SK-N-SH (cell line): ENCODE data around the gene ARMC3.

Experiments
- CTCF ChIP-seq: fragments of 200-600 bp; sonication (generic); IDR thresholded peaks from 2 replicates; pipeline ENCODE4 v1.6.1; 2017; ENCODE audit warnings: antibody characterized with exemption, mild to moderate bottlenecking, moderate library complexity
- FOXJ3 ChIP-seq: sonication (generic); formaldehyde crosslinking; IDR thresholded peaks from 2 replicates; pipeline ENCODE4 v1.5.1; 2020; ENCODE audit warnings: mild to moderate bottlenecking, missing genetic modification reagents
- JUND ChIP-seq: IDR thresholded peaks from 2 replicates; pipeline ENCODE4 v1.4.0; 2012
- RAD21 ChIP-seq: IDR thresholded peaks from 2 replicates; pipeline ENCODE4 v1.6.1; 2012; ENCODE audit warnings: mild to moderate bottlenecking, low read length
- REST ChIP-seq: IDR thresholded peaks from 2 replicates; pipeline ENCODE4 v1.6.1; 2012; ENCODE audit warnings: mild to moderate bottlenecking, low read depth, low read length, moderate library complexity
- TEAD4 ChIP-seq: IDR thresholded peaks from 2 replicates; pipeline ENCODE4 v1.4.0; 2012; ENCODE audit warnings: mild to moderate bottlenecking, borderline replicate concordance; ENCODE audit not compliant: insufficient read depth

- TF ChIP-seq CTCF (no peak), RAD21 (no peak), FOXJ3 (no peak), JUND (no peak), TEAD4 (no peak), REST (no peak)
Measured at GRCh38 chr10:22899307-22899706, 28.5 kb upstream of the ARMC3 start.
